Measurements from ENCODE around the gene SMYD2.

Gene SMYD2

DNA sequence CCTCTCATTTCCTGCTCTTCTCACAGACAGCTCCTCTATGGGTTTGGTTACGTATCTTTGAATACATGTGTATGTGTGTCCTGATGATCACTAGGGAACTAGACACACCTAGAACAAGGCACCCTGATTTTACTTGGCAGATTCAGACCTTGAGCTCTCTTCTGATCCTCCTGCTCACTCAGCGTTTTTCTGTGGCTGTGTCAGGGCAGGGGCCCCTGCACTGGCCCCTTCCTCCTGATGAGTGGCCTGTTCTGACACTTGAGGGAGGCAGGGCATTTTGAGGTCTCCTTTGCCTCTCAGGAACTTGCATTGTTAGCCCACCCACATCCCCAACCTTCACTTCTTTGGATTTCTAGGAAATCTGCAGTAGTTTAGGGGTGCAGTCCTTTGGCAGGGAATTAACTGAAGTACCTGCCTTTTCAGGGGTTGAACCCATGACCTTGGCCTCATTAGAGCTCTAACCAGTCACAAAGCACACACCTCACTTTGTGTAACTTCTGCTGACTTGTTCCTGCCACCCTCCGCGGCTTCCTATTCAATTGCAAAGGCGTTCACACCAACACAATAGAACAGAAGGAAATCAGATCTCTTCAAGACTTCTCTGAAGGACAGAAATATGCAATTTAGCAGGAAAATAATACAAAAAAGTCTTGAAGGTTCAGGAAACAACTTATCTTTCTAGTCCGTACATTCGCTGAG is 8.8 kb downstream of the SMYD2 start:
- no peak for TF ChIP-seq ARNT (IDR thresholded peaks at IDR 0.05)
- TF ChIP-seq, protein P1, sequence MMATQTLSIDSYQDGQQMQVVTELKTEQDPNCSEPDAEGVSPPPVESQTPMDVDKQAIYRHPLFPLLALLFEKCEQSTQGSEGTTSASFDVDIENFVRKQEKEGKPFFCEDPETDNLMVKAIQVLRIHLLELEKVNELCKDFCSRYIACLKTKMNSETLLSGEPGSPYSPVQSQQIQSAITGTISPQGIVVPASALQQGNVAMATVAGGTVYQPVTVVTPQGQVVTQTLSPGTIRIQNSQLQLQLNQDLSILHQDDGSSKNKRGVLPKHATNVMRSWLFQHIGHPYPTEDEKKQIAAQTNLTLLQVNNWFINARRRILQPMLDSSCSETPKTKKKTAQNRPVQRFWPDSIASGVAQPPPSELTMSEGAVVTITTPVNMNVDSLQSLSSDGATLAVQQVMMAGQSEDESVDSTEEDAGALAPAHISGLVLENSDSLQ (IDR thresholded peaks at IDR 0.05): no peak
- no peak for TF ChIP-seq BHLHE40 (IDR thresholded peaks at IDR 0.05; ENCODE audit: borderline replicate concordance)
- TF ChIP-seq ELF4 (IDR thresholded peaks at IDR 0.05): no peak
- no peak for TF ChIP-seq TARDBP (IDR thresholded peaks at IDR 0.05)
- no peak for TF ChIP-seq L3MBTL2 (conservative IDR thresholded peaks at IDR 0.05)
- no peak for TF ChIP-seq LEF1 (IDR thresholded peaks at IDR 0.05; ENCODE audit: borderline replicate concordance)
- TF ChIP-seq FOXA1 (IDR thresholded peaks at IDR 0.05): no peak
- TF ChIP-seq FOXM1 (IDR thresholded peaks at IDR 0.05; ENCODE audit: borderline replicate concordance): no peak
- TF ChIP-seq SP1 (IDR thresholded peaks at IDR 0.05): no peak
- TF ChIP-seq CTBP1 (IDR thresholded peaks at IDR 0.05; ENCODE audit: borderline replicate concordance): no peak
- TF ChIP-seq HDGF (IDR thresholded peaks at IDR 0.05; ENCODE audit: borderline replicate concordance): no peak
- CTCF ChIA-PET: interaction anchor here (0.6 to 0.7 kb wide), 2 partner anchors 15 to 39 kb away, joined by 3 read pairs; no protein-coding TSS in a partner anchor
- no peak for DNase-seq (ENCODE audit: extremely low spot score)
- POLR2A ChIA-PET: interaction anchor here (1.1 kb wide), 1 partner anchor 9 kb away, joined by 3 read pairs; the partner anchor contains the start of gene SMYD2

- no peak for TF ChIP-seq NFRKB (IDR thresholded peaks at IDR 0.05)
- TF ChIP-seq SP1 (IDR thresholded peaks at IDR 0.05): no peak
- TF ChIP-seq FOXM1 (IDR thresholded peaks at IDR 0.05; ENCODE audit: borderline replicate concordance): no peak
- TF ChIP-seq CTBP1 (IDR thresholded peaks at IDR 0.05; ENCODE audit: borderline replicate concordance): no peak
- no peak for TF ChIP-seq ARNT (IDR thresholded peaks at IDR 0.05)
- TF ChIP-seq ZNF384 (IDR thresholded peaks at IDR 0.05): no peak
- no peak for TF ChIP-seq BHLHE40 (IDR thresholded peaks at IDR 0.05; ENCODE audit: borderline replicate concordance)
- no peak for TF ChIP-seq SUZ12 (IDR thresholded peaks at IDR 0.05)
- TF ChIP-seq, protein P1 (IDR thresholded peaks at IDR 0.05): no peak
- TF ChIP-seq HDGF (IDR thresholded peaks at IDR 0.05; ENCODE audit: borderline replicate concordance): no peak
- TF ChIP-seq FOXK2 (IDR thresholded peaks at IDR 0.05): no peak
- no peak for TF ChIP-seq FOXA1 (IDR thresholded peaks at IDR 0.05)
- DNase-seq (ENCODE audit: extremely low spot score): no peak
- POLR2A ChIA-PET: interaction anchor here (1.0 to 1.1 kb wide), 2 partner anchors 8 to 10 kb away, joined by 3 read pairs; partner anchors contain the start of gene SMYD2
- CTCF ChIA-PET: no interaction called here
Measured at GRCh38 chr1:214290424-214291037, 9.6 kb downstream of the SMYD2 start.

DNA sequence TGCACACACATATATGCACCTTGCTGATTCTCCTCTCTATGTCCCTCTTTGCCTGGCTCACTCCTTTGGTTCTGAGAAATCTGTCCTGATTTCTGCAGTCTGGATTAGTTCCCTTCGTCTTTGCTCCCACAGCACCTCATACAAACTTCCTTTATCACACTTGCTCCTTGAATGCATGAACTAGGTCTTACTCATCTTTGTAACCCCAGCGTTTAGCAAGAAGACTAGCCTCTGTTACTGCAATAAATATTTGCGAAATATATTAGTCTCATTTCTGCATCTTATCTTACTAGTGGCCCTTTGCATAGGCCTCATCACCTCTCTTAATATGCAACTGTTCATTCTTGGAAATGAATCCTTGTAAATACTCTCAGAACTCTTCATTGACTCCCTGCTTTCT is 11.4 kb downstream of the SMYD2 start:
- ChIA-PET CTCF (no interaction called here), POLR2A (no interaction called here)
- TF ChIP-seq SP1 (IDR thresholded peaks at IDR 0.05): no peak
- TF ChIP-seq TARDBP (IDR thresholded peaks at IDR 0.05): no peak
- no peak for TF ChIP-seq CTBP1 (IDR thresholded peaks at IDR 0.05; ENCODE audit: borderline replicate concordance)
- no peak for TF ChIP-seq SUZ12 (IDR thresholded peaks at IDR 0.05)
- no peak for TF ChIP-seq HDGF (IDR thresholded peaks at IDR 0.05; ENCODE audit: borderline replicate concordance)
- DNase-seq (ENCODE audit: extremely low spot score): no peak

DNA sequence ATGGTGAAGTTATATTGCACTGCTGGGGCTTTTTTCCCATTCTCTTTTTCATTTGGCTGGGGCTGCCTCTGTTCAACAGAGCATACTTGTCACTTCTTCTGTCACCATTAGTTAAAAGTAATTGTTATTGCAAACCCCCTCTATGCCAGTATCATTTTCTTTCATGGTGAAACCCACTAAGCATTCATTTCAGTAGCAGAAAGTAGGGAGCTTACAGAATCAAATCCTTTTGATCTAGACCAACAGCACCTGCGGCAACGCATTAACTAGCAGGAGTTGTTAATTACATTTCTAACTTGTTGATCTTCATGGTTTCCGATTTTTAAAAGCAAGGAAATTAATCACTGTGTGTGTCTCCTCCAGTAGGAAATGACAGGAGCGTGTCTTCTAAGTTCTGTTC is 15.0 kb downstream of the SMYD2 start:
- CTCF ChIA-PET: interaction anchor here (1.0 to 1.8 kb wide), 2 partner anchors 23 to 36 kb away, joined by 3 to 9 read pairs; no protein-coding TSS in a partner anchor
- TF ChIP-seq ZNF384 (IDR thresholded peaks at IDR 0.05): no peak
- no peak for TF ChIP-seq ELF4 (IDR thresholded peaks at IDR 0.05)
- no peak for TF ChIP-seq TARDBP (IDR thresholded peaks at IDR 0.05)
- TF ChIP-seq SP1 (IDR thresholded peaks at IDR 0.05): no peak
- no peak for TF ChIP-seq BHLHE40 (IDR thresholded peaks at IDR 0.05; ENCODE audit: borderline replicate concordance)
- TF ChIP-seq L3MBTL2 (conservative IDR thresholded peaks at IDR 0.05): no peak
- no peak for TF ChIP-seq FOXK2 (IDR thresholded peaks at IDR 0.05)
- TF ChIP-seq ARNT (IDR thresholded peaks at IDR 0.05): no peak
- TF ChIP-seq, protein P1 (IDR thresholded peaks at IDR 0.05): no peak
- TF ChIP-seq NFRKB (IDR thresholded peaks at IDR 0.05): no peak
- TF ChIP-seq HDGF (IDR thresholded peaks at IDR 0.05; ENCODE audit: borderline replicate concordance): no peak
- no peak for TF ChIP-seq SUZ12 (IDR thresholded peaks at IDR 0.05)
- TF ChIP-seq FOXA1 (IDR thresholded peaks at IDR 0.05): no peak
- no peak for TF ChIP-seq CTBP1 (IDR thresholded peaks at IDR 0.05; ENCODE audit: borderline replicate concordance)
- TF ChIP-seq LEF1 (IDR thresholded peaks at IDR 0.05; ENCODE audit: borderline replicate concordance): no peak
- TF ChIP-seq FOXM1 (IDR thresholded peaks at IDR 0.05; ENCODE audit: borderline replicate concordance): no peak
- POLR2A ChIA-PET: interaction anchor here (1.2 kb wide), 1 partner anchor 15 kb away, joined by 3 read pairs; the partner anchor contains the start of gene SMYD2
- DNase-seq (ENCODE audit: extremely low spot score): no peak

- ChIA-PET CTCF (interaction anchor here (0.8 to 1.8 kb wide), 3 partner anchors 9 to 35 kb away, joined by 3 to 9 read pairs (median 3); no protein-coding TSS in a partner anchor), POLR2A (interaction anchor here (1.2 kb wide), 1 partner anchor 16 kb away, joined by 3 read pairs; the partner anchor contains the start of gene SMYD2)
- DNase-seq (ENCODE audit: extremely low spot score): no peak
Measured at GRCh38 chr1:214296860-214297745, 16.1 kb downstream of the SMYD2 start.

More at GRCh38 chr1:214296860-214297745, 16.1 kb downstream of the SMYD2 start:
- peak; percentile 22; the same call in 1 of the 2 replicates for TF ChIP-seq ZNF384 (IDR thresholded peaks at IDR 0.05)
- TF ChIP-seq LEF1 (IDR thresholded peaks at IDR 0.05; ENCODE audit: borderline replicate concordance): no peak
